GM12892 (cell line): ENCODE measurements around the gene CNMD.
"Not testable (repeated sequence)": the region's sequence is repeated elsewhere in the genome, so short reads cannot be mapped to it uniquely, and the experiment has no call there.

Experiments used
- DNase-seq: peaks from one replicate; pipeline ENCODE4 v3.0.0; 2011; ENCODE audit not compliant: insufficient read length
- FAIRE-seq: peaks from 2 replicates; lab custom pipeline; 2011; peaks lifted over from hg19 to GRCh38; lab: Jason Lieb, UNC
- POLR2A ChIP-seq: IDR thresholded peaks from 2 replicates; pipeline ENCODE4 v1.6.1; 2011; ENCODE audit warnings: low read depth, low read length, control low read depth
- POLR2AphosphoS5 ChIP-seq: IDR thresholded peaks from 2 replicates; pipeline ENCODE4 v1.6.1; 2011; ENCODE audit warnings: low read depth, low read length, control low read depth
- TAF1 ChIP-seq: IDR thresholded peaks from 2 replicates; pipeline ENCODE4 v1.6.1; 2011; ENCODE audit warnings: low read depth, mild to moderate bottlenecking, control low read depth, low read length, borderline replicate concordance

The CNMD gene

GRCh38 chr13:52711286-52711685 is 28.3 kb downstream of the CNMD start:
- TF ChIP-seq POLR2AphosphoS5 = no peak
- TF ChIP-seq TAF1 = no peak
- no peak for TF ChIP-seq POLR2A
- DNase-seq (no peak), FAIRE-seq (no peak)

- not testable (repeated sequence) for FAIRE-seq, DNase-seq
Measured at GRCh38 chr13:52708266-52708665, 31.4 kb downstream of the CNMD start.

GRCh38 chr13:52707375-52707774 is 32.2 kb downstream of the CNMD start:
- FAIRE-seq = no peak
- DNase-seq = no peak
- TF ChIP-seq POLR2A = no peak
- TF ChIP-seq POLR2AphosphoS5 = no peak
- TF ChIP-seq TAF1 = no peak

GRCh38 chr13:52706081-52706480 is 33.5 kb downstream of the CNMD start:
- FAIRE-seq = no peak
- no peak for TF ChIP-seq POLR2A
- no peak for TF ChIP-seq TAF1
- TF ChIP-seq POLR2AphosphoS5 = no peak
- no peak for DNase-seq

GRCh38 chr13:52703482-52703881 is 36.1 kb downstream of the CNMD start:
- no peak for DNase-seq
- FAIRE-seq = no peak
- TF ChIP-seq TAF1 (no peak), POLR2A (no peak), POLR2AphosphoS5 (no peak)

GRCh38 chr13:52701728-52702465 is 37.7 kb downstream of the CNMD start:
- FAIRE-seq (no peak), DNase-seq (no peak)
- TF ChIP-seq POLR2AphosphoS5 (no peak), TAF1 (no peak), POLR2A (no peak)

- no peak for FAIRE-seq
- no peak for DNase-seq
- TF ChIP-seq POLR2A (no peak), TAF1 (no peak), POLR2AphosphoS5 (no peak)
Measured at GRCh38 chr13:52696566-52696965, 43.1 kb downstream of the CNMD start.

GRCh38 chr13:52695856-52696255 is 43.8 kb downstream of the CNMD start:
- TF ChIP-seq TAF1 = no peak
- TF ChIP-seq POLR2A = no peak
- DNase-seq (no peak), FAIRE-seq (peak; percentile 30)

GRCh38 chr13:52686376-52686775 is 53.2 kb downstream of the CNMD start:
- no peak for TF ChIP-seq TAF1
- no peak for TF ChIP-seq POLR2A
- TF ChIP-seq POLR2AphosphoS5 = no peak
- FAIRE-seq = no peak
- DNase-seq = no peak

GRCh38 chr13:52685806-52686205 is 53.8 kb downstream of the CNMD start:
- FAIRE-seq, DNase-seq: not testable (repeated sequence)

GRCh38 chr13:52677823-52678222 is 61.8 kb downstream of the CNMD start:
- no peak for FAIRE-seq

GRCh38 chr13:52673465-52673864 is 66.2 kb downstream of the CNMD start:
- TF ChIP-seq TAF1 = no peak
- no peak for TF ChIP-seq POLR2A
- TF ChIP-seq POLR2AphosphoS5 = no peak
- no peak for FAIRE-seq
- no peak for DNase-seq

More at GRCh38 chr13:52677823-52678222, 61.8 kb downstream of the CNMD start:
- DNase-seq = no peak
- TF ChIP-seq POLR2AphosphoS5 = no peak
- no peak for TF ChIP-seq POLR2A
- TF ChIP-seq TAF1 = no peak
